Gastrocnemius medialis (tissue), 4 donors: ENCODE data around the gene HIVEP3.

Source experiments
- CTCF ChIP-seq, 5 experiments: fragments of 450-650 bp in 3 of 5; fragments of 200-600 bp in 2 of 5; sonication (generic) in 2 of 5; IDR thresholded peaks in 4 of 5; conservative IDR thresholded peaks in 1 of 5; 1 replicate in 4 of 5; 2 replicates in 1 of 5; pipeline ENCODE4 v1.5.1; 2016 to 2019; ENCODE audit warnings: antibody characterized with exemption in 5 of 5, mild to moderate bottlenecking in 3 of 5, moderate library complexity in 3 of 5
- POLR2A ChIP-seq, 2 donors: fragments of 450-650 bp; IDR thresholded peaks; one replicate each; pipeline ENCODE4 v1.6.1; 2017; ENCODE audit warnings: antibody characterized with exemption in 2 of 2, mild to moderate bottlenecking in 2 of 2, moderate library complexity in 2 of 2

GRCh38 chr1:41687007-41687406 lies 231.7 kb downstream of the HIVEP3 start:
- TF ChIP-seq CTCF (IDR thresholded peaks at IDR 0.05 in 4 of 5, conservative IDR thresholded peaks at IDR 0.05 in 1 of 5) (no peak), POLR2A (IDR thresholded peaks at IDR 0.05) (no peak)
